Measurements from ENCODE around the gene GUCY1B1.

The GUCY1B1 gene

GRCh38 chr4:155855897-155856296 lies 97.1 kb downstream of the GUCY1B1 start:
- no peak for DNase-seq (ENCODE audit: low read depth in 2 of 2)
- TF ChIP-seq, protein P1, sequence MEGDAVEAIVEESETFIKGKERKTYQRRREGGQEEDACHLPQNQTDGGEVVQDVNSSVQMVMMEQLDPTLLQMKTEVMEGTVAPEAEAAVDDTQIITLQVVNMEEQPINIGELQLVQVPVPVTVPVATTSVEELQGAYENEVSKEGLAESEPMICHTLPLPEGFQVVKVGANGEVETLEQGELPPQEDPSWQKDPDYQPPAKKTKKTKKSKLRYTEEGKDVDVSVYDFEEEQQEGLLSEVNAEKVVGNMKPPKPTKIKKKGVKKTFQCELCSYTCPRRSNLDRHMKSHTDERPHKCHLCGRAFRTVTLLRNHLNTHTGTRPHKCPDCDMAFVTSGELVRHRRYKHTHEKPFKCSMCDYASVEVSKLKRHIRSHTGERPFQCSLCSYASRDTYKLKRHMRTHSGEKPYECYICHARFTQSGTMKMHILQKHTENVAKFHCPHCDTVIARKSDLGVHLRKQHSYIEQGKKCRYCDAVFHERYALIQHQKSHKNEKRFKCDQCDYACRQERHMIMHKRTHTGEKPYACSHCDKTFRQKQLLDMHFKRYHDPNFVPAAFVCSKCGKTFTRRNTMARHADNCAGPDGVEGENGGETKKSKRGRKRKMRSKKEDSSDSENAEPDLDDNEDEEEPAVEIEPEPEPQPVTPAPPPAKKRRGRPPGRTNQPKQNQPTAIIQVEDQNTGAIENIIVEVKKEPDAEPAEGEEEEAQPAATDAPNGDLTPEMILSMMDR (IDR thresholded peaks at IDR 0.05; ENCODE audit: low read depth, low read length), result no peak
- H3K4me3 ChIP-seq (replicated peaks in 1 of 2; ENCODE audit: low read depth in 2 of 2, low read length in 2 of 2), result no peak overlapping the region

All from cardiac fibroblast (primary cell).